Loucy (cell line): ENCODE measurements around the gene AKR1C3.

ENCODE experiments used
- H2AFZ ChIP-seq: fragments of 200-600 bp; sonication (generic); 2 replicates; pipeline ENCODE4 v1.6.0; 2016; ENCODE audit warnings: antibody characterized with exemption, mild to moderate bottlenecking, low read length, moderate library complexity
- H3F3A ChIP-seq: fragments of 200-600 bp; 2 replicates; pipeline ENCODE4 v1.6.0; 2016; ENCODE audit warnings: antibody characterized with exemption, low read depth, mild to moderate bottlenecking
- H3K27me3 ChIP-seq: fragments of 200-600 bp; sonication (generic); 2 replicates; pipeline ENCODE4 v1.6.1; 2014; ENCODE audit warnings: low read length, mild to moderate bottlenecking; ENCODE audit not compliant: insufficient read depth, poor library complexity, severe bottlenecking
- H3K36me3 ChIP-seq: fragments of 200-600 bp; sonication (generic); 2 replicates; pipeline ENCODE4 v1.6.1; 2016; ENCODE audit warnings: low read length; ENCODE audit not compliant: insufficient read depth
- H3K4me1 ChIP-seq: fragments of 200-600 bp; sonication (generic); 2 replicates; pipeline ENCODE4 v1.5.1; 2014; ENCODE audit warnings: low read length, mild to moderate bottlenecking; ENCODE audit not compliant: insufficient read depth, poor library complexity, severe bottlenecking
- H3K4me2 ChIP-seq: fragments of 200-600 bp; sonication (generic); 2 replicates; pipeline ENCODE4 v1.6.0; 2014; ENCODE audit warnings: antibody characterized with exemption, low read length, low read depth, mild to moderate bottlenecking; ENCODE audit not compliant: poor library complexity, severe bottlenecking
- H3K4me3 ChIP-seq: fragments of 200-600 bp; sonication (generic); 2 replicates; pipeline ENCODE4 v1.5.1; 2014; ENCODE audit warnings: low read length, mild to moderate bottlenecking, mixed read lengths; ENCODE audit not compliant: poor library complexity, severe bottlenecking
- H3K79me2 ChIP-seq: fragments of 200-600 bp; sonication (generic); 2 replicates; pipeline ENCODE4 v1.6.1; 2014; ENCODE audit warnings: low read length; ENCODE audit not compliant: insufficient read depth
- H3K9ac ChIP-seq: fragments of 200-600 bp; sonication (generic); 2 replicates; pipeline ENCODE4 v1.6.0; 2014; ENCODE audit warnings: mild to moderate bottlenecking, low read depth, low read length, moderate library complexity; ENCODE audit not compliant: poor library complexity, severe bottlenecking
- H3K9me2 ChIP-seq: fragments of 200-600 bp; sonication (generic); replicated peaks from 2 replicates; pipeline ENCODE4 v1.6.1; 2016; ENCODE audit warnings: low read depth, low read length, mixed read lengths
- H3K9me3 ChIP-seq: fragments of 200-600 bp; sonication (generic); 2 replicates; pipeline ENCODE4 v1.6.1; 2014; ENCODE audit warnings: mild to moderate bottlenecking, antibody characterized with exemption, low read length, low read depth; ENCODE audit not compliant: insufficient read depth
- H4K20me1 ChIP-seq: fragments of 200-600 bp; sonication (generic); 2 replicates; pipeline ENCODE4 v1.6.0; 2014; ENCODE audit warnings: antibody characterized with exemption, low read length, mild to moderate bottlenecking; ENCODE audit not compliant: insufficient read depth, poor library complexity, severe bottlenecking
- CTCF ChIP-seq: fragments of 200-600 bp; sonication (generic); conservative IDR thresholded peaks from 2 replicates; pipeline ENCODE4 v1.5.1; 2014; ENCODE audit warnings: mild to moderate bottlenecking, antibody characterized with exemption, low read length
- EZH2phosphoT487 ChIP-seq: fragments of 200-600 bp; IDR thresholded peaks from 2 replicates; pipeline ENCODE4 v1.6.1; 2018; ENCODE audit warnings: antibody characterized with exemption, mild to moderate bottlenecking, moderate library complexity, borderline replicate concordance

Gene AKR1C3

GRCh38 chr10:5081091-5081490 lies 13.1 kb upstream of the AKR1C3 start:
- Histone ChIP-seq H3K79me2 (no peaks in the 10 kb centered on the region), H3F3A (no peaks in the 10 kb centered on the region), H3K27me3 (no peaks in the 10 kb centered on the region), H2AFZ (no peak overlapping the region), H3K9me3 (no peaks in the 10 kb centered on the region), H3K36me3 (no peaks in the 10 kb centered on the region), H3K9me2 (no peaks in the 10 kb centered on the region), H3K4me2 (no peak overlapping the region), H3K9ac (no peak overlapping the region), H4K20me1 (no peaks in the 10 kb centered on the region), H3K4me1 (no peaks in the 10 kb centered on the region), H3K4me3 (no peak overlapping the region)
- TF ChIP-seq EZH2phosphoT487 (no peak), CTCF (no peak)

- Histone ChIP-seq H3K9me2 (no peaks in the 10 kb centered on the region), H3K4me3 (no peak overlapping the region), H3F3A (no peaks in the 10 kb centered on the region), H3K36me3 (no peaks in the 10 kb centered on the region), H3K9ac (no peak overlapping the region), H4K20me1 (no peaks in the 10 kb centered on the region), H3K4me1 (peaks cover 5% of the 10 kb centered on the region), H3K9me3 (no peaks in the 10 kb centered on the region), H3K4me2 (no peak overlapping the region), H2AFZ (no peak overlapping the region), H3K27me3 (no peaks in the 10 kb centered on the region), H3K79me2 (no peaks in the 10 kb centered on the region)
- TF ChIP-seq CTCF, result no peak
- no peak for TF ChIP-seq EZH2phosphoT487
Observed at GRCh38 chr10:5088703-5089261, 5.4 kb upstream of the AKR1C3 start.

GRCh38 chr10:5089865-5090264 lies 4.3 kb upstream of the AKR1C3 start:
- H4K20me1 ChIP-seq, result no peaks in the 10 kb centered on the region
- H3K4me3 ChIP-seq, result no peak overlapping the region
- H3K4me1 ChIP-seq, result peaks cover 11% of the 10 kb centered on the region
- H2AFZ ChIP-seq, result peak overlapping the region; percentile 68
- H3K27me3 ChIP-seq, result no peaks in the 10 kb centered on the region
- H3K4me2 ChIP-seq, result peak overlapping the region; percentile 18
- no peak overlapping the region for H3K9ac ChIP-seq
- no peaks in the 10 kb centered on the region for H3K36me3 ChIP-seq
- no peaks in the 10 kb centered on the region for H3K9me2 ChIP-seq
- peaks cover 3% of the 10 kb centered on the region for H3K79me2 ChIP-seq
- H3F3A ChIP-seq, result no peaks in the 10 kb centered on the region
- H3K9me3 ChIP-seq, result no peaks in the 10 kb centered on the region
- TF ChIP-seq CTCF (peak; percentile 91), EZH2phosphoT487 (no peak)
